Activated T-helper 1 cell treated with anti-CD3 and anti-CD28 coated beads, Interleukin-12 subunit alpha, Interleukin-12 subunit beta, Interleukin-2, Interleukin-4 antibody, amounts not matched to agents 30 ng/mL and 10 ng/mL and 1 ng/mL, durations not matched to agents 14 hours and 24 hours and 36 hours (primary cell): Measurements from ENCODE around the gene SPOP. TPM values are rescaled to one million over a fixed set of nuclear protein-coding genes. Genes with fewer than 3 reads are reported as not detected.

Experiments
- DNase-seq: peaks from one replicate; pipeline ENCODE4 v3.0.0; 2021; ENCODE audit warnings: low spot score
- H3K27ac Mint-ChIP-seq: one replicate; pipeline ENCODE4 v1.8.0; 2021; ENCODE audit warnings: mild to moderate bottlenecking, mixed read lengths
- H3K27me3 Mint-ChIP-seq: one replicate; pipeline ENCODE4 v1.8.0; 2022; ENCODE audit warnings: mild to moderate bottlenecking, moderate library complexity, mixed read lengths; ENCODE audit not compliant: insufficient read depth
- H3K36me3 Mint-ChIP-seq: one replicate; pipeline ENCODE4 v1.8.0; 2021; ENCODE audit warnings: low read depth, mixed read lengths
- H3K4me1 Mint-ChIP-seq: one replicate; pipeline ENCODE4 v1.8.0; 2021; ENCODE audit warnings: low read depth, mixed read lengths
- H3K4me3 Mint-ChIP-seq: one replicate; pipeline ENCODE4 v1.8.0; 2021; ENCODE audit warnings: mild to moderate bottlenecking, moderate library complexity, mixed read lengths
- H3K9me3 Mint-ChIP-seq: one replicate; pipeline ENCODE4 v1.8.0; 2021; ENCODE audit warnings: mixed read lengths
- intact Hi-C: fragments of 100-400 bp; cut with micrococcal nuclease; formaldehyde crosslinking; loops from one replicate; pipeline ENCODE4 v1.15.1; 2024
- total RNA-seq: library from RNA; stranded (reverse); gene quantifications from 2 replicates; pipeline ENCODE4 v1.2.3, GENCODE V29; 2022

The SPOP gene
- total RNA-seq, 1 donor from 2014 or later: 61.9 TPM

DNA sequence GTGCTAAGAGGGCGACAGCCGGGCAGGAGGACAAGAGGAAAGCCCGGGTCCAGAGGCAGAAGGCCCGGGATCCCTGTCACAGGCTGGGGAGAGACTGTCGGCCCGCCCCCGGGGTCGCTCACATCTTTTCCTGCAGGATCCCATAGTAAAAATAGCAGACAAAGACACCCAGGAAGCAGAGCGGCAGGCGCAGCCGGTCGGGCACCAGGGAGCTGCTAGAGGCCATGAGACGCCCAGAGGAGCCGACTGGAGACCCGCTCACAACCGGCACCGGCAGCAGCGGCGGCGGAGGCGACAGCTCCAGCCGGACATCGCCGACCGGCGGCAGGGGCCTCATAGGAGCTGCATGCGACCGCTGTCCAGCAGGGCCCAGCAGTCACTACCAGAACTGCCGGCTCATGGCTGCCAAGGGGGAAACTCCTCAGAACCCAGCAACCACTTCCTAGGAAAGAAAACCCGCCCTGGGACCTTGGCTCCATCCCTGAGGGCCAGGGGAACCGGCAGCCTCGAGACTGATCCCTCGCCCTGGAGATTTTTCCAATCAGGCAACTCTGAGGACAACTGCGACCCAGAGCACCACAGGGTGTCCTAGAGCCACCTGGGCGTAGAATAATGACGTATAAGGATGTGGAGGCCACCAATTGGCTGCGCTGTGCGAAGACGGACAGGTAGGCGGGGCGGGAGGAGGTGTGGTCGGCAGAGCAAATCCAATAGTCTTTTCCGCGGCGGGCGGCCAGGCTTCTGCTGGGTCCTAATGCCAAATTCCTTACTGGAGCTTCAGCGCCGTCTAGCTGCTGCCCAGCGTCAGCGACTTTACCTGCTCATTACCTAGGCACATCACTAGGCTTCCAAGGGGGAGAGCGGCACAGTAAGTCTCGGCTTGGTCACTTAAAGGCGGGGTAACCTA is 30.0 kb upstream of the SPOP start, which contains the start of gene SLC35B1:
Gene SLC35B1, minus strand, starts transcription at position 357 of the 907 bp plus-strand sequence. Its CDS starts 131 bp downstream, at position 226.
- Mint-ChIP-seq H3K36me3 (peaks cover 29% of the 10 kb centered on the region), H3K9me3 (no peaks in the 10 kb centered on the region), H3K4me3 (peak within 1 kb of the TSS; percentile 98), H3K4me1 (peaks cover 40% of the 10 kb centered on the region), H3K27ac (peak within 1 kb of the TSS; percentile 97), H3K27me3 (peaks cover 1% of the 10 kb centered on the region)
- intact Hi-C loops: loop anchor here (1.0 to 5.0 kb wide), 11 partner anchors 12 to 387 kb away; partner anchors contain the start of genes DLX3, FAM117A, KAT7 and NGFR
- DNase-seq: peak; percentile 97

DNA sequence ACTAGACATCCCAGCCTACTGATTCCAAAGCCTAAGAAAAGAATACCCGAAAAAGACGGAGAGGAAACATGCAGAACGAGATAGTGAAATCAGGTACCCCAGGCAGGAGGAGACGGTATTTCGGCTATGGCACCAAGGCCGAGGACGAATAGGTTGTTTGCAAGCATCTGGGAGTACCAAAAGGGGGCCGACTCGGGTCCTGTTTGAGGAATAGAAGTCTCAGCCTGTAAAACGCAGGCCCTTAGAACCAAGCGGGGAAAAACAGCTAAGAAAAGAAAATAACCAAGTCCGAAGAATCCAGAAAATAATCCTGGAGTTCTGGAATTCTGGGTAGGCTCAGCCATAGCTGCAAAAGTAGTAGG is 29.3 kb upstream of the SPOP start:
- no peak for DNase-seq
- Mint-ChIP-seq H3K4me3 (peak overlapping the region; percentile 98), H3K27me3 (peaks cover 1% of the 10 kb centered on the region), H3K4me1 (peaks cover 40% of the 10 kb centered on the region), H3K36me3 (peaks cover 31% of the 10 kb centered on the region), H3K27ac (peak overlapping the region; percentile 97), H3K9me3 (no peaks in the 10 kb centered on the region)
- intact Hi-C loops: loop anchor here (5.0 kb wide), 3 partner anchors 210 to 345 kb away; partner anchors contain the start of genes DLX3, NGFR and ZNF652

DNA sequence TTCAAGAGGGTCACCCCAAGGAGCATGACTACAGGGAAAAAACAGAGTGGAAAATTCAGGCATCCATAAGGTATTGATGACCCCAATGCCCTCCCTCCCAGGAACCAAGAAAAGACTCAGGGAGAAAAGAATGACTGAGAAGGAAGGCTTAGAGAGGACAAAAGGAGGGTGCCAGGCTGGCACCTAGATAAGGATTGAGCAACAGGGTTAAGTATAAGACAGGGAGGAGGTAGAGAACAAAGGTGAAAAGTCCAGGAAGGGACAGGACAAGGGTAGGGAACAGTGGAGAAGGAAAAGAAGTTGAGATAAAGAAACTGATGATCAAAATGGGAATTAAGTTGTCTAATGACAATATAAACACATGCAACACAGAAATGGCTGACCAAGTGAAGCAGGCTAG is 27.4 kb upstream of the SPOP start:
- Mint-ChIP-seq H3K36me3 (peaks cover 43% of the 10 kb centered on the region), H3K27ac (peak overlapping the region; percentile 25), H3K4me1 (peaks cover 40% of the 10 kb centered on the region), H3K4me3 (peak overlapping the region; percentile 98), H3K27me3 (peaks cover 1% of the 10 kb centered on the region), H3K9me3 (no peaks in the 10 kb centered on the region)
- intact Hi-C loops: loop anchor here (5.0 kb wide), 3 partner anchors 208 to 343 kb away; partner anchors contain the start of genes DLX3, NGFR and ZNF652
- no peak for DNase-seq

DNA sequence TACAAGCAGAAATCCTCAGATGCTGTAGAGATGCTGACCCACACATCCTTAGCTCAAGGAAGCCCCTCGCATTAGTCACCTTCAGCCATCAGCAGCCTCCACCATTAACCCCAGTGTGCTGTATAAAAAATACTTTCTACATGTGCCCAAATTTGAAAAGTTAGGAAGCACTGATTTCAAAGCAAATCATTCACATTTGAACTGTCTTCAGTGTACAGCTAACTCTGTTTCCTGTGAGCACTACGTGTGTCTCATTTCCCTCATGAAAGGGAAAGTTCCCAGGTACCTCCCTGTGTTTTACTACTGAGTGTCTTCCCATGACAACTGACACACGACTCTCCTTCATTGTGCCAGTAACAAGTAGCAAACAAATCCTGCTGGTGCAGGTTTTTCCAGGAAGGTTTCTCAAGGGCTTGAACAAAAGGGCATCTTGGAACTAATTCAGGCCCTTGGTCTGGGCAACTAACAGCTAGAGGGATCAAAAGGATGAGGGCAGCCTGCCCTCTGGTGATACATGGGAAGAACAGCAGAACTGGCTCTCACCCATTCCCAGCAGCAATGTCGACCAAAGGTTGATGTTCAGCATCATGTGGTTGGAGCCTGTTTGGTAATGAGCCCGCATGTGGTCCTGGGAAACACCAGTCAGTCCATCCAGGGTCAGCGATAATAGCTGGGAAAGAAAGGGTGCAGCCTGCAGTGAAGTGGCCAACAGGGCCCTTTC is 25.8 kb upstream of the SPOP start:
- H3K4me3 Mint-ChIP-seq: no peak overlapping the region
- peaks cover 1% of the 10 kb centered on the region for H3K27me3 Mint-ChIP-seq
- H3K27ac Mint-ChIP-seq: peak overlapping the region; percentile 46
- H3K36me3 Mint-ChIP-seq: peaks cover 50% of the 10 kb centered on the region
- DNase-seq: no peak
- H3K4me1 Mint-ChIP-seq: peaks cover 31% of the 10 kb centered on the region
- H3K9me3 Mint-ChIP-seq: no peaks in the 10 kb centered on the region
- intact Hi-C loops: no loop called here

DNA sequence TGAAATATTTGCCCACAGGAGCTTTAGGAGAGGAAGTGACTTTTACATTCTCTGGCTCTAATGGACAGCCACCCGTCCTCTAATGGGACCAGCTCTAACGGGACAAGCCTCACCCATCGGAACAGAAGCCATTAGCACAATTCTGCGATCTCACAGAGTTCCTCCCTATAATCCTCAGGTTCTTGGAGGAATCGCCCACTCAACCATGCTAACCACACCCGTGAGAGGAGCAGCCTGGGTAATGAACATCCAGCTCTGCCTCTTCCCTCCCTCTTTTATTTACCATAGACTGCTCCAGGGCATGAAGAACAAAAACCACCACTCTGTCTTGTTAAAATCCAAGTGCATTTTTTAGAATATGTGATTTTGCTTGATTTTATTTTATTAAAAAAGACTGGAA is 23.1 kb upstream of the SPOP start:
- no peak overlapping the region for H3K4me3 Mint-ChIP-seq
- peaks cover 20% of the 10 kb centered on the region for H3K4me1 Mint-ChIP-seq
- H3K27me3 Mint-ChIP-seq: no peaks in the 10 kb centered on the region
- intact Hi-C loops: no loop called here
- DNase-seq: no peak
- H3K9me3 Mint-ChIP-seq: no peaks in the 10 kb centered on the region
- H3K36me3 Mint-ChIP-seq: peaks cover 42% of the 10 kb centered on the region
- no peak overlapping the region for H3K27ac Mint-ChIP-seq

DNA sequence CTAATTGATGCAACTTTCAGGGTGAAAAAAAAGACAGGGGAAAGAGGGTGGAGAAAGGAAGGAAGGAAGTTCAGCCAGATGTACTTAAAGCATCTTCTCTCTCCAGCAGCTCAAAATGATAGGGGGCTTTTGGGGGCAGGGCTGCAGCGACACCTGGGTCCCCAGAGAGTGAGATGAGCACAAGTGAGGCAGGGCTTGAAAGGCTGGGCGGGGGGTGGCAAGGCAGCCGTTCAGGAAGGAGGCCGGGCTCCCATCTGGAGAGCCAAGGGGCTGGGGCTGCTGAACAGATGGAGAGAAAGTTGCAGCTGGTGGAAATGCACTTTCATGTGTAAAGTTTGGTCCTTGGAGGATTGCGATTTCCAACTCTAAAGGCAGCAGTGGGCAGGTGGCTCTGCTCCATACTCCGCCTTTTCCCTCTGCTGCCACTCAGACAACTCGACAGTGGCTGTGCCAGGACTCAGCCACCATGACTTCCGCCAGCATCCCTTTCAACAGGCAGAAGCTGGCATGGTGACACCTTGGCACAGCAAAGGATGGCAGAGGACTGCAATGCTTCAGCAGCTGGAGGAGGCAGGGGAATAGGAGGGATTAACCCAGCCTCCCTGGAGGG is 22.2 kb upstream of the SPOP start:
- H3K36me3 Mint-ChIP-seq: peaks cover 35% of the 10 kb centered on the region
- DNase-seq: no peak
- H3K4me3 Mint-ChIP-seq: no peak overlapping the region
- H3K4me1 Mint-ChIP-seq: peaks cover 20% of the 10 kb centered on the region
- H3K27ac Mint-ChIP-seq: no peak overlapping the region
- H3K9me3 Mint-ChIP-seq: no peaks in the 10 kb centered on the region
- no peaks in the 10 kb centered on the region for H3K27me3 Mint-ChIP-seq
- intact Hi-C loops: loop anchor here (5.0 kb wide), 1 partner anchor 152 kb away; no protein-coding TSS in a partner anchor

DNA sequence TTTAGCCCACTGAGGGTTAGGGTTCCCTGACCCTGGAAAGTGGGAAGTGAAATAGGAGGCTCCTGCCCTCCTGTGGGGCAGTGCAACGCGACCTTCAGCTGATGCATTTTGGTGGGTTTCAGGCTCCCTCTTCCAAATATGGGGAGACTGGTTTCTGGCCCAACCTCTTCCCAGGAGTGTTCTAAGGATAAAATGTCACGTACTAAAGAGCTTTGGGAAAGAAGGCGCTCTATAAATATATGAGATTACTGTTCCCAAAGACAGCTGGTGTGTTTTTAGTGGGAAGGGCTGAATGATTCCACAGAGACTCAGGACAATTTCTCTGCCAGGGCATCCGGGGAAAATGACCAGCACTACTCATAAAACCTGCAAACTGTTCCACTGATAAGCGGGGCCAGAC is 20.1 kb upstream of the SPOP start:
- H3K4me3 Mint-ChIP-seq: no peak overlapping the region
- DNase-seq: no peak
- no peak overlapping the region for H3K27ac Mint-ChIP-seq
- H3K27me3 Mint-ChIP-seq: no peaks in the 10 kb centered on the region
- peaks cover 25% of the 10 kb centered on the region for H3K36me3 Mint-ChIP-seq
- H3K4me1 Mint-ChIP-seq: peaks cover 22% of the 10 kb centered on the region
- intact Hi-C loops: loop anchor here (5.0 kb wide), 1 partner anchor 154 kb away; no protein-coding TSS in a partner anchor
- H3K9me3 Mint-ChIP-seq: no peaks in the 10 kb centered on the region

DNA sequence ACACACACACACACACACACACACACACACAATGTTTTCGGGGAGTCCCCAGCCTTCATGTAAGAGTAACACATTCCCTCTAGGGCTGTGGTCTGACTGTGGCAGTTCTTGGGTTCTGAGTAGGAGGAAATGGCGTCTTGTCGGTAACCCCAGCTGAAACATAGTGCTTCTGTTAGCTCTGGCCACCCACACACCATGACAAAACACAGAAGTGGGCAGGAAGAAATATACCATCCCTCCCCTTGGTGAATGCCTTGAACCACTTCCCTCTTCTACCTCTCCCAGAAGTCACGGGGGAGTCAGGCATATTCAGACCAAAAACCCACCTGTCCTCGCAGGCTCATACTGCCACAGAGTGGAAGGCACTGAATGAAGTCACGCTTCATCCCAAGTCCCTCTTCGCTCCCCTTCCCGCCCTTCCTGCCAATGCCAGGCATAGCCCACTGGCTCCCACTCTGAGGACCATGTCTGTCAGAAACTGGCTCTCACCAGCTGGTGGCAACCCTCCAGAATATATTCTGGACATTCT is 18.4 kb upstream of the SPOP start:
- Mint-ChIP-seq H3K9me3 (no peaks in the 10 kb centered on the region), H3K27ac (peak overlapping the region; percentile 90), H3K4me3 (peak overlapping the region; percentile 20), H3K36me3 (peaks cover 20% of the 10 kb centered on the region), H3K27me3 (no peaks in the 10 kb centered on the region), H3K4me1 (peaks cover 22% of the 10 kb centered on the region)
- intact Hi-C loops: loop anchor here (1.0 to 5.0 kb wide), 8 partner anchors 12 to 281 kb away; partner anchors contain the start of genes KAT7, PHB1 and SPOP
- peak; percentile 67 for DNase-seq

DNA sequence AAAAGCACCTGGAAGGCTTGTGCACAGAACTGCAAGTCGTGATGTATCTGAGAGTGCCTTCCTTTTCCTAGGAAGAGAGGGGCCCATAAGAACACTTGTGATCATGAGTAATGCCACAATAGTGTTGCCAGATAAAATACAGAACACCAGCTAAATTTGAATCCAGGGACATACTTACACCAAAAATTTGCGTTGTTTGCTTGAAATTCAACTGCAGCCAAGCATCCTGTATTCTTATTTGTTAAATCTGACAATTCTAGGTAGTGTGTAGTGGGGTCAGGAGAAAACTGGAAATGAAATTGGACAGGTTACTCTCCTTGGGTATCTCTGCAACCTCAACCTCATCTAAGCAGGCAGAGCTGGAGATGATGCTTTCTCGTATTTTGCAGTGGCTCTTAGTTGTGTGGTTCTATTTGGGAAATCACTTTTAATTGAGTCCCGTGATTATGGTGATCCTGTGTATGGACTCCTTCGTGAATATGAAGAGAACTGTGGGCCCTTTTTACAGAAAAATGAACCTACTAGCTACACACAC is 17.9 kb upstream of the SPOP start:
- Mint-ChIP-seq H3K27me3 (no peaks in the 10 kb centered on the region), H3K4me3 (peak overlapping the region; percentile 20), H3K27ac (peak overlapping the region; percentile 90), H3K36me3 (peaks cover 14% of the 10 kb centered on the region), H3K9me3 (no peaks in the 10 kb centered on the region), H3K4me1 (peaks cover 22% of the 10 kb centered on the region)
- intact Hi-C loops: loop anchor here (1.0 to 5.0 kb wide), 9 partner anchors 13 to 281 kb away; partner anchors contain the start of genes KAT7, NXPH3, PHB1 and SPOP
- DNase-seq: no peak

DNA sequence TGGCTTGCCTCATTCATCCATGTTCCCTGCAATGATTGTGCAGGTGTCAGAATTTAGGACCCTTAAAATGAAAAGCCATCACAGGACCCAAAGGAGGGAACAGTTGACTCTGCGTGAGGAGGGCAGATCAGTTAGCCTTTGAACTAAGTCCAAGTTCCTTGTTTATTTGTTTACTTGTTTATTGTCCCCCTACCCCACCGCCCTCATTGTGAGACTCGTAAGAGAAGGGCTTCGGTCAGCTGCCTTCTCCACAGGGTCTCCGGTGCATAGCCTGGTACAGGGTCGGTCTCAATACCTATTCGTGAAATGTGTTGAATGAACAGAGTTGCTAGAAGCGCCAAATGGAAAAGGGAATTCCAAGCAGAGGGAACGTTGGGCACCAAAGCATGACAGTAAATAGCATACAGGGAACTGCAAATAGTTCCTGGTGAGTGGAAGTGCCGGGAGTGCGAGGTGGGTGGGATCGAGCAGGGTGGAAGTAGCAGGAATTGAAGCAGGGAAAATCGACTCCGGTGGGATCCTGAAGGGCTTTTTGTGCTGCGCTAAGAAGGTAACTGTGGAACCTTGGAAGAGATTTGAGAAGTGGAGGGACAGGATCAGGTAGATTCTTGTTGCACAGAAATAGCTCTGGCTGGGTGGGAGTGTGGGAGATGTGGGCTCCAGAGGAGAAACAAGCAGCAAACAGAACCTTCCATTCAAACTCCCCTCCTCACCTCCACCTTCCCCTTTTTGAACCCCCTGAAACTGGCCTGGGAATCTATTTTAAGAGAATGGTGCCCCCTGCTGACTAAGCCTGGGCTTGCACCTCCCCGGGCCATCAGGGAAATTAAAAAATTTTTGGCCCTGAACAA is 17.2 kb upstream of the SPOP start:
- Mint-ChIP-seq H3K9me3 (no peaks in the 10 kb centered on the region), H3K4me3 (no peak overlapping the region), H3K36me3 (peaks cover 9% of the 10 kb centered on the region), H3K27ac (peak overlapping the region; percentile 90), H3K27me3 (no peaks in the 10 kb centered on the region), H3K4me1 (peaks cover 22% of the 10 kb centered on the region)
- peak; percentile 57 for DNase-seq
- intact Hi-C loops: loop anchor here (1.0 to 5.0 kb wide), 2 partner anchors 120 to 157 kb away; partner anchors contain the start of gene NXPH3

DNA sequence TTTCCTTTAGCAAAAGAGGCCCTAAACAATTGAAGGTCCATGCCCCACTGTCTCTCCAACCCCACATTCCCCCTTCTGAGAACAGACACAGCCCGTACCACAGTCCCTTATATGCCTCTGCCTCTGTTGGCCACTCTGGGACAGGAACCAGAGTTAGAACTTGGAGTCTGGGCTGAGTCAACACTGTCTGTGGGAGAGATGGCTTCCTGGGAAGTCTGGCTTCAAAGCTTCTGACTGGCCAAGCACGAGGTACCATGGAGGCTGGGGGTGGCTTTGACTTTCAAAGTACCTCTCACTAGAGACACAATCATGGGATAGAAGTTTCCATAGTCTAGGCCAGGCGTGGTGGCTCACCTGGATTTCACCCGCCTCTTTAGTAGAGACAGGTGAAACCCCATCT is 14.9 kb upstream of the SPOP start:
- Mint-ChIP-seq H3K27me3 (no peaks in the 10 kb centered on the region), H3K9me3 (no peaks in the 10 kb centered on the region), H3K4me1 (peaks cover 36% of the 10 kb centered on the region), H3K27ac (no peak overlapping the region), H3K36me3 (peaks cover 6% of the 10 kb centered on the region), H3K4me3 (no peak overlapping the region)
- intact Hi-C loops: no loop called here
- DNase-seq: no peak
